OCI-LY3 (cell line): ENCODE measurements around the gene OR56B4.

ENCODE experiments used
- EZH2phosphoT487 ChIP-seq: fragments of 200-600 bp; shearing (Covaris generic); IDR thresholded peaks from 2 replicates; pipeline ENCODE4 v1.6.1; 2018; ENCODE audit warnings: antibody characterized with exemption, mixed run types, low read depth
- TF ChIP-seq, protein P1 (sequence below): fragments of 200-600, 300-600 bp; sonication (generic); IDR thresholded peaks from 2 replicates; pipeline ENCODE4 v1.5.1; 2014; ENCODE audit warnings: antibody characterized with exemption, low read length, low read depth

DNA sequence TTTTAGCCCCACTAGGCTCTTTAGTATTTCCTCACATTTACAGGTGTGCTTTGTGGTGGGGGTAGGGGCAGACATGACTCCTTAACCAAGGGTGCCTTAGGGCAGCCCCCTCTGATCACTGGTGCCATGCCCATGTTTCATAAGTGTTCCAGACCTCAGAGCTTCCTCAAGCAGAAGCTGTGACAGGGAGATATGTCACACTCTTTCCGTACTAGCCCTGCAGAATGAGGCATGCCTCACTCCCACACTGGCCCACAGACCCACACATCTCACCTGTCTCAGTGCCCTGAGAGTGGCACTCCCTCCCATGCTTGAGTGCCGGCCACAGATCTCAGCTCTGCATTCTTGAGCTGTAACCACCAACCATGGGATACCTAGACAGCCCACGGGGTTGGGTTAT, 22.9 kb upstream of the OR56B4 start:
- TF ChIP-seq, protein P1, sequence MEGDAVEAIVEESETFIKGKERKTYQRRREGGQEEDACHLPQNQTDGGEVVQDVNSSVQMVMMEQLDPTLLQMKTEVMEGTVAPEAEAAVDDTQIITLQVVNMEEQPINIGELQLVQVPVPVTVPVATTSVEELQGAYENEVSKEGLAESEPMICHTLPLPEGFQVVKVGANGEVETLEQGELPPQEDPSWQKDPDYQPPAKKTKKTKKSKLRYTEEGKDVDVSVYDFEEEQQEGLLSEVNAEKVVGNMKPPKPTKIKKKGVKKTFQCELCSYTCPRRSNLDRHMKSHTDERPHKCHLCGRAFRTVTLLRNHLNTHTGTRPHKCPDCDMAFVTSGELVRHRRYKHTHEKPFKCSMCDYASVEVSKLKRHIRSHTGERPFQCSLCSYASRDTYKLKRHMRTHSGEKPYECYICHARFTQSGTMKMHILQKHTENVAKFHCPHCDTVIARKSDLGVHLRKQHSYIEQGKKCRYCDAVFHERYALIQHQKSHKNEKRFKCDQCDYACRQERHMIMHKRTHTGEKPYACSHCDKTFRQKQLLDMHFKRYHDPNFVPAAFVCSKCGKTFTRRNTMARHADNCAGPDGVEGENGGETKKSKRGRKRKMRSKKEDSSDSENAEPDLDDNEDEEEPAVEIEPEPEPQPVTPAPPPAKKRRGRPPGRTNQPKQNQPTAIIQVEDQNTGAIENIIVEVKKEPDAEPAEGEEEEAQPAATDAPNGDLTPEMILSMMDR, result no peak
- no peak for TF ChIP-seq EZH2phosphoT487
